HG03520 (cell line): ENCODE data around the gene NOCT.
"Not testable (repeated sequence)": the region's sequence is repeated elsewhere in the genome, so short reads cannot be mapped to it uniquely, and the experiment has no call there.

Experiments used
- ATAC-seq: cut with Tn5 transposase; IDR thresholded peaks from one replicate; pipeline ENCODE4 v1.9.1; 2021; ENCODE audit warnings: mild to moderate bottlenecking, moderate library complexity; ENCODE audit not compliant: unreplicated experiment

NOCT gene

GRCh38 chr4:139008278-139008677 lies 7.3 kb upstream of the NOCT start:
- not testable (repeated sequence) for ATAC-seq

GRCh38 chr4:139009702-139010101 lies 5.9 kb upstream of the NOCT start:
- no peak for ATAC-seq

- no peak for ATAC-seq
These were observed 4.2 kb upstream of the NOCT start for GRCh38 chr4:139011225-139011950.

DNA sequence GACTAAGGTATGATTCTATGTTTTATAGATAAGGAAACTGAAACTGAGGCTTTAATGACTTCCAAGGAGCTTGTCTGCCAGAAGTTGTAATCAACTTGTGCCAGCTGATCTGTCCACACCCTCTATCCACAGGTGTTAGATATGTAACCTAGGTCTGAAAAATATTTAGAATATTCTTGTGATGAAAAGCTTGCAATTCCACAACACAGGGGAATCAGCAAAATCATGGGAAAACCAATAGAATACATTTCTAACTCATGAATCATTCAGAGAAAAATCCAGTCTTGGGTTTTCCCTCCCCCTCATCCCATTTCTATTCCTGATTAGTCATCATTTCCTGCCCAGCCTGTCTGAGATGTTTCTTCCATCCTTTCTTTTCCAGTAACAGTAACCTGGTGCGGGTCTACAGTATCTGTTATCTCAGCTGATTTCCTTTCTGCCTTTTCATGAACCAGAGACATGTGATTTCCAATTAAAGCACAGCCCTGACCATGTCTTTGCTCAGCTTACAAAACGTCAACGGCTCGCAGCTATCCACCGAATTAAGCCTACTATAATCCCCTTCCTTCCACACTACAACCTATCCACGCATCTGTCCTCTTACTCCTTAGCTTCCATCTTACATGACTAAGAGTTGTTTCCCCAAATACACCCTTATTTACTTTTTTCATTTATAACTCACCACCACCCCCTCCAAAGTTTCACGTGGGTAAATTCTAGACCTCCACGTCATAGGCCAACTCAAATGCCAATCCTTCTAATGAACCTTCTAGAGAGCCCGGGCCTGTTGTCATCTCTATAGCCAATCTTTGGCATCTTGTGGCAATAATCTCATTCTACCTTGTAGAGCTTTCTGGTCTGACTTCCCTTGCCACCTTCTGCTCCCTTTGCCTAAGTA lies 961 bp upstream of the NOCT start:
- ATAC-seq = peak; percentile 25

GRCh38 chr4:139015948-139016471 lies 429 bp downstream of the NOCT start:
- peak; percentile 23 for ATAC-seq

GRCh38 chr4:139017861-139018260 lies 2.3 kb downstream of the NOCT start:
- no peak for ATAC-seq

DNA sequence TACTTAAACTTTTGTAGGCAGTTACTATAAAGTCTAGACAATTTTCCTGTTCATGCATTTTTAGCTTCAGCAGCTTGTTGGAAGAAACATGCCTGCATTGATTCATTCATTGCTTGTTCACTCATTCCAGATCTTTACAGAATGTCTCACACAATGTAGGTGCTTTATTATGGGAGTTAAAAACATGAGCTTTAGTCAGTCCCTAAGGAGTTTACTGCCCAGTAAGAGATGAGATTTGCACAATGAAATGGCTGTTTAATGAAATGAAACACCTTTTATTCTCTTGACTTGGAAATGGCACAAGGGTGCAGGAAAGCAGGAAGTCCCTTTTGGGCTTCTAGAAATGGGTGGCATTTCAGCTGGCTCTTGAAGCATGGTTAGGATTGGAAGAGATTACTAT lies 2.9 kb downstream of the NOCT start:
- ATAC-seq = no peak

GRCh38 chr4:139018971-139019758 lies 3.6 kb downstream of the NOCT start:
- no peak for ATAC-seq

- ATAC-seq = no peak
These were observed 4.8 kb downstream of the NOCT start for GRCh38 chr4:139020384-139020783.

DNA sequence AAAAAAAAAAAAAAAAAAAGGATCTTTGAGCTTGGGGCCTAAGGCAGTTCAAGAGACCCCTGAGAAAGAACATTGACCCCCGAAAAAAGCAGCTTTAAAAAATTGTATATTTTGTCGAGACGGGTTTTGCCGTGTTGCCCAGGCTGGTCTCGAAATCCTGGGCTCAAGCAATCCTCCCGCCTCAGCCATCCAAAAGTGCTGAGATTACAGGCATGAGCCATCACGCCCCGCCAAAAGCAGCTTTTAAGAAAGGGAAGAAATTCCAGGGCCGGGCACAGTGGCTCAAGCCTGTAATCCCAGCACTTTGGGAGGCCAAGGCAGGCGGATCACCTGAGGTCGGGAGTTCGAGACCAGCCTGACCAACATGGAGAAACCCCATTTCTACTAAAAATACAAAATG lies 5.5 kb downstream of the NOCT start:
- not testable (repeated sequence) for ATAC-seq

DNA sequence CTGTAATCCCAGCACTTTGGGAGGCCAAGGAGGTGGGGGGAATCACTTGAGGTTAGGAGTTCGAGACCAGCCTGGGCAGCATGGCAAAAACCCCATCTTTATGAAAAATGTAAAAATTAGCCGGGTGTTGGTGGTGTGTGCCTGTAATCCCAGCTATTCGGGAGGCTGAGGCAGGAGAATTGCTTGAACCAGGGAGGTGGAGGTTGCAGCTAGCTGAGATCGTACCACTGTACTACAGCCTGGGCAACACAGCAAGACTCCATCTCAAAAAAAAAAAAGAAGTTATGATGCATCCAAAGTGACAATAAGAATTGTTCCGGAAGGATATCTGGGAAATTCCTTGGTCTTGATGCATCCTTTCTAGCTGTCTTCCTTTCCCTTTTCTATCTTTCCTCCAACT lies 7.3 kb downstream of the NOCT start:
- no peak for ATAC-seq

DNA sequence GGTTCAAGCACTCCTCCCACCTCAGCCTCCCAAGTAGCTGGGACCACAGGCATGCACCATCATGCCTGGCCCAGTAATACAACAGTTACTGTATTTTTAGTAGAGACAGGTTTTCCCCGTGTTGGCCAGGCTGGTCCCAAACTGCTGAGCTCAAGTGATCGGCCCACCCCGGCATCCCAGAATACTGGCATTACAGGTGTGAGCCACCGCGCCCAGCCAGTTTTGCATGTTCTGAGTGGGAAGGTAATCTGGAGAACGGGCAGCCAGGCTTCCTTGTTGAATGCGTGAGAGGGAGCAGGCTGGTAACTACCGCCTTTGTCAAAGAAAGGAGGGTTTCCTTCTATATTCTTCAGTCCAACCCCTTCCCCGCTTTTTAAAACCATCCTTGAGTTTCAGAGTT lies 9.1 kb downstream of the NOCT start:
- no peak for ATAC-seq

DNA sequence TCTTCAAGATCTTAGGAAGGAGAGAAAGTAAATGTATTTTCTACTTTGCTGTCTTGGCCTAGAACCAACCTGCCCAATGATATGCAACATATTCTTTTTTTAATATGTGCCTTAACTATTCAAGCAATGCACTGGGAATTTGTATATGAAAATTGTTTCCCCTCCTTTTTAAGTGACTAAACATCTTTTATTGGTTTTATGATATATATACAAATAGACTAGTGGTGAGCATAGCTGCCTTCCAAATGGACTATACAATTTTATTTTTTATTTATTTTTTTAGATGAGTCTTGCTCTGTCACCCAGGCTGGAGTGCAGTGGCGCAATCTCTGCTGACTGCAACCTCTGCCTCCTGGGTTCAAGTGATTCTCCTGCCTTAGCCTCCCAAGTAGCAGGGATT lies 10.3 kb downstream of the NOCT start:
- no peak for ATAC-seq

- no peak for ATAC-seq
These were observed 12.2 kb downstream of the NOCT start for GRCh38 chr4:139027776-139028175.

- ATAC-seq = no peak
These were observed 12.6 kb downstream of the NOCT start for GRCh38 chr4:139028191-139028661.

DNA sequence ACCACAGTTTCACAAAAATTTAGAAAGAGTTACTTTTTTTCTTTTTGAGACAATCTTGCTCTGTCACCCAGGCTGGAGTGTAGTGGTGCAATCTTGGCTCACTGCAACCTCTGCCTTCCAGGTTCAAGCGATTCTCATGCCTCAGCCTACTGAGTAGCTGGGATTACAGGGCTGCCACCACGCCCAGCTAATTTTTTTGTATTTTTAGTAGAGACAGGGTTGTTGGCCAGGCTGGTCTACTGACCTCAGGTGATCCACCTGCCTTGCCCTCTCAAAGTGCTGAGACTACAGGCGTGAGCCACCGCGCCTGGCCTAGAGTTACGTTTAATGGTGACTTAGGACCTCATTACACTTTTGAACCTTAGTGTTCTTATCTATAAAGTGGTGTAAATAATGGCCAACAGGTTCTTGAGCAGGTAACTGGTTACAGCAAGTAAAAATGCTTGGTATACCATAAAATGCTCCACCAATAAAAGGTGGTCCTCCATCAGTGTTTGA lies 14.3 kb downstream of the NOCT start:
- not testable (repeated sequence) for ATAC-seq

DNA sequence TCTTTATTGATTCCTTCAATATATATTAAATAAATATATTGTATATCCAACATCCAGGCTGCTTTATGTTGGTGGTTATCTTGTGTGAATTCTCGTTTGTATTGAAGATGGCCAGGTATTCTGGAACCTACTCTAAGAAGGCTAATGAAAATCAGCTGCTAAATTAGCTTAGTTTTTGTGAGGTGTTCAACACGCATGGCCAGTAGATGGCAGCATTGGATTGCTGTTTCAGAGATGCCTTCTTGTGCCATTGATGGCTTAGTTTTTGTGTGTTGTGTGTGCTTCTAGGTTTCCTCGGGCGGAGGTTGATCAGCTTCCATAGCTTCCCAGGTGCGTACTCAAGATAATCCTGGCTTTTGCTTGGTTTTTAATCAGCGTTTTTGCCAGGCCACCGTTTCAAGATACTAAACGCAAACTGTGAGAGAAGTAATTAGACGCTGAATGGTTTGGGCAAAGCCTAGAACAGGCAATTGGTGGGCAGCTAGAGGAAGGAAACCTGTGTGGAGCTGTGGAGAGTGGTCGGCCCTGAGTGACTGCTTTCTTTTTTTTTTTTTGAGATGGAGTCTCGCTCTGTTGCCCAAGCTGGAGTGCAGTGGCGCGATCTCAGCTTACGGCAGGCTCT lies 15.1 kb downstream of the NOCT start:
- ATAC-seq = peak; percentile 71

DNA sequence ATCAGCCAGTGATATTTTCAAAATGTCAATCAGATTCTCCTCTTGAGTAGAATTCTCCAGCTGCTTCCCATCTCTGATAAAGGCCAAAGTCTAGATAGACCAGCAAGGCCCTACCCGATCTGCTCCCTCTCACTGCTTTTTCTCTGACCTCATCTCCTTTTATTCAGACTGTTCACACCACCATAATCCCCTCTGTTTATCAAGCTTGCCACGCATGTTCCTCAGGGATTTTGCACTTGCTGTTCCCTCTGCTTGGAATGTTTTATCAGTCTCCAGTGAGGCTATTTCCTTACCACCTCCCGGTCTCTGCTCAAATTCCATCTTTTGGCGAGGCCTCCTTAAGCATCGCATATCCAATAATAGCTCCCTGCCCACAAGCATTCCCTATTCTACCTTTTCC lies 20.1 kb downstream of the NOCT start:
- no peak for ATAC-seq

GRCh38 chr4:139036885-139037284 lies 21.3 kb downstream of the NOCT start:
- no peak for ATAC-seq

GRCh38 chr4:139038874-139039443 lies 23.4 kb downstream of the NOCT start:
- ATAC-seq = no peak
